ENCODE measurements around the gene HOXA11.

HOXA11 gene

GRCh38 chr7:27200761-27201579 is 15.9 kb upstream of the HOXA11 start:
- peaks cover 29% of the 10 kb centered on the region for H3K4me1 Mint-ChIP-seq

GRCh38 chr7:27199849-27200760 is 15.1 kb upstream of the HOXA11 start, which contains the start of gene HOXA13:
Gene HOXA13 (minus strand): TSS chr7:27200091. CDS start chr7:27200077, 14 bp downstream.
- Mint-ChIP-seq H3K9me3 (no peaks in the 10 kb centered on the region), H3K27me3 (ENCODE audit: low read depth) (peaks cover 98% of the 10 kb centered on the region), H3K27ac (no peak within 1 kb of the TSS), H3K36me3 (ENCODE audit: low read depth) (no peaks in the 10 kb centered on the region), H3K4me3 (peak within 1 kb of the TSS; percentile 82 to 89 (median 85)), H3K4me1 (peaks cover 23% of the 10 kb centered on the region)
- TF ChIP-seq CTCF (IDR thresholded peaks at IDR 0.05; ENCODE audit: unreplicated experiment in 3 of 3), result no peak

More at GRCh38 chr7:27200761-27201579, 15.9 kb upstream of the HOXA11 start:
- no peak for TF ChIP-seq CTCF (IDR thresholded peaks at IDR 0.05; ENCODE audit: unreplicated experiment in 3 of 3)
- H3K27ac Mint-ChIP-seq, result no peak overlapping the region
- H3K9me3 Mint-ChIP-seq, result no peaks in the 10 kb centered on the region
- peak overlapping the region; percentile 70 to 82 (median 79) for H3K4me3 Mint-ChIP-seq
- peaks cover 98% of the 10 kb centered on the region for H3K27me3 Mint-ChIP-seq (ENCODE audit: low read depth)
- H3K36me3 Mint-ChIP-seq (ENCODE audit: low read depth), result no peaks in the 10 kb centered on the region

GRCh38 chr7:27198871-27199801 is 14.1 kb upstream of the HOXA11 start:
- peak overlapping the region; percentile 71 to 78 (median 77) for H3K4me3 Mint-ChIP-seq

GRCh38 chr7:27198138-27198841 is 13.3 kb upstream of the HOXA11 start:
- no peak overlapping the region for H3K27ac Mint-ChIP-seq
- H3K4me3 Mint-ChIP-seq, result peak overlapping the region in 2 of 3 experiments; percentile 6 to 30
- no peaks in the 10 kb centered on the region for H3K36me3 Mint-ChIP-seq (ENCODE audit: low read depth)
- H3K27me3 Mint-ChIP-seq (ENCODE audit: low read depth), result peaks cover 98% of the 10 kb centered on the region
- no peak for TF ChIP-seq CTCF (IDR thresholded peaks at IDR 0.05; ENCODE audit: unreplicated experiment in 3 of 3)
- no peaks in the 10 kb centered on the region for H3K9me3 Mint-ChIP-seq
- H3K4me1 Mint-ChIP-seq, result peaks cover 20% of the 10 kb centered on the region

More at GRCh38 chr7:27198871-27199801, 14.1 kb upstream of the HOXA11 start:
- Mint-ChIP-seq H3K27ac (no peak overlapping the region), H3K36me3 (ENCODE audit: low read depth) (no peaks in the 10 kb centered on the region), H3K4me1 (peaks cover 16% of the 10 kb centered on the region), H3K9me3 (no peaks in the 10 kb centered on the region), H3K27me3 (ENCODE audit: low read depth) (peaks cover 98% of the 10 kb centered on the region)
- no peak for TF ChIP-seq CTCF (IDR thresholded peaks at IDR 0.05; ENCODE audit: unreplicated experiment in 3 of 3)
